22Rv1 (cell line): ENCODE measurements around the gene CD84.
"Not testable (repeated sequence)": the region's sequence is repeated elsewhere in the genome, so short reads cannot be mapped to it uniquely, and the experiment has no call there.

Experiments
- CTCF ChIP-seq: fragments of 450-650 bp; IDR thresholded peaks from 2 replicates; pipeline ENCODE4 v1.5.1; 2017; ENCODE audit warnings: mild to moderate bottlenecking
- ZFX ChIP-seq: fragments of 450-650 bp; IDR thresholded peaks from 2 replicates; pipeline ENCODE4 v1.6.1; 2017; ENCODE audit warnings: antibody characterized with exemption, borderline replicate concordance

- not testable (repeated sequence) for TF ChIP-seq CTCF, ZFX
Measured at GRCh38 chr1:160531809-160532556, 47.3 kb downstream of the CD84 start.
